Measurements from ENCODE around the gene UST.
"Not testable (repeated sequence)": the region's sequence is repeated elsewhere in the genome, so short reads cannot be mapped to it uniquely, and the experiment has no call there.

Gene UST

DNA sequence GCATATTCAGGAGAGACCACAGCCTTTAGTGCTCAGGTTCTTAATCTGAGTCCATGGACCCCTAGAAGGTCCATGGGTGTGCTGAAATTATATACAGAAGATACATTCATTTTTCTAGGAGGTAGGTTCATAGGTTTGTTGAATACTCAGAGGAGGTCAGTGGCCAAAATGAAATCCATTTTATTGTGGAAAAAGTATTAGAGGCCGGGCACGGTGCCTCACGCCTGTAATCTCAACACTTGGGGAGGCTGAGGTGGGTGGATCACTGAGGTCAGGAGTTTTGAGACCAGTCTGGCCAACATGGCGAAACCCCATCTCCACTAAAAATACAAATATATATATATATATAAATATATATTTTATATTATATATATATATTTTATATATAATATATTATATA lies 9.0 kb upstream of the UST start:
- no peak for DNase-seq

DNA sequence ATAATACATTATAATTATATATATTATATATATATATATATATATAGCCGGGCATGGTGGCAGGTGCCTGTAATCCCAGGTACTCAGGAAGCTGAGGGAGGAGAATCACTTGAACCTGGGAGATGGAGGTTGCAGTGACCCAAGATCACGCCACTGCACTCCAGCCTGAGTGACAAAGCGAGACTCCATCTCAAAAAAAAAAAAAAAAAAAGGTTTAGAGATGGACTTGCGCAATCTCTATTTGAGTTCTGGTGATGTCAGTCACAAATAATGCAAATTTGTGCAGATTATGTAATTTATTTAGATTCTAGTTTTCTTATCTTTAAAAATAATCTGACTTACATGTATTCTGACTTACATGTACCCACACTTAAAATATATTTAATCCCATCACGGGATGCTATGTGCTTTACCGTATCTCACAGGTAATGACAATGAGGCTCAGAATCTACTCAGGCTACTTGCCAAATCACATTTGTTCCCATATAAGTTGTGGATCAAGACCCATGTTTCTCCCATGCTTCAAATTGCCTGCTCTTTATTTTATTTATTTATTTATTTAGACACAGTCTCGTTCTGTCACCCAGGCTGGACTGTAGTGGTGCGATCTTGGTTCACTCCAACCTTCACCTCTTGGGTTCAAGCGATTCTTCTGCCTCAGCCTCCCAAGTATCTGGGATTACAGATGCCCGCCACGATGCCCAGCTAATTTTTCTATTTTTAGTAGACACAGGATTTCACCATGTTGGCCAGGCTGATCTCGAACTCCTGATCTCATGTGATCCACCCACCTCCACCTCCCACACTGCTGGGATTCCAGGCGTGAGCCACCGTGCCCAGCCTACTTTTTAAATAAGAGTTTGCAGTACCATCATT lies 7.6 kb upstream of the UST start:
- no peak for DNase-seq

DNA sequence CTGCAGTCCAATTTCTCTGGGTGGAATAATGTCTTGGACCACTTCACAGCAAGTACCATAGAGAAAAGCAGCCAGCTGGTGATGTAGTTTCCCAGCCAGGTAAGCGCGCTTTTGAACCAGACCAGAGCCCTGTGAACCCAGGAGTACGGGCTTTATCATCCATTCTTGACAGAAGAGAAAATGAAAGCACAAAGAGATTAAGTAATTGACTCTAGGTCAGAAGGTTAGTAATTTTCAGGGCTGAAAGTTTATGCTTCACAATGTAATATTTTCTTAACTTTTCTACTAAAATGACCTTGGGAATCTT lies 7.1 kb upstream of the UST start:
- no peak for DNase-seq

DNA sequence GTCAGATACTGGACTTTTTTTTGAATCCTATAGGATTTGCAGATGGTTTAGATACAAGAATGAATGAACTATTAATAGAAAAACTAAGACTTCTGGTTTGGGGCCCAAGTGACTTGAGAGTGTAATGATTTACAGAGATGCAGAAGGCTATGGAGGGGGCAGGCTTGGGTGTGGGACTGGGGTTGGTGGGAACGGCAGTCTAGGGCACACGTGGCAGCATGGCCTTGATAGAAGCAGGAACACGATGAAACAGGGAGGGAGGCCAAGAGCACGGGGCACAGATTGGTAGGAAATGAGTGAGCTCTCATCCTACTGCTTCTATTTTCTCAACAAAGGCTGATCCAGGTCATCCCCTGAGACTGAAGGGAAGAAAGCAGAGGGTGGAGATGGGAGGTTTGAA lies 3.4 kb upstream of the UST start:
- no peak for DNase-seq

DNA sequence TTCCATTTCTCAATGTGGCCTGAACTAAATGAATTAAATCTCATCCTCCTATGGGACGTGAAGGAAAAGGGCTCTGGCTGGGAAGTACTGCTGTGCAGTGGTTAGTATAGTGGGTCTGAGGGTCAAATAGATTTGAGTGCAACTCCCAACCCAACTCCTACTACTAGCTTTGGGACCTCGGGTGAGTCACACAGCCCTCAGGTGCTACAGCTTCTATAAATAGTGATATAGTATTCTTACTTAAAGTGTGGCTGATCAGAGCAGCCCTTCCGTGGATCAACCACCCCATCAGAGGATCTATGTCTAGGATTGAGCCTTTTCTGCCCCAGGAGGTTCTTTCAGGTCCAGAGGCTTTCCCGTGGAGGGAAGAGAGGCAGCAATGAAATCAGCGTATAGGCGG lies 904 bp upstream of the UST start:
- DNase-seq: no peak

DNA sequence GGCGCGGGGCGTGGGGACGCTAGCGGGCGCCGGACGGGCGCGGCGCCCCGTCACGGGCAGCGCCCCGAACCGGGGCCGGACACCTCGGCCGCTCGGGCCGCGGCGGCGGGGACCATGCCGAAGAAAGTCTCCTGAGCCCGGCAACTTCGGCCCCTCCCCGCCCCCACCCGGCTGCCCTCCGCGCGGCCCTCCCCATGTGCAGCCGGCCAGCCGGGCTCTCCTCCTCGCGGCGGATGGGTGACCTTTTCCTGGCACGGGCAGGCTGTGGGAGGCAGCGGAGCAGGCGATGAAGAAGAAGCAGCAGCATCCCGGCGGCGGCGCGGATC lies 278 bp downstream of the UST start:
- DNase-seq: no peak

DNA sequence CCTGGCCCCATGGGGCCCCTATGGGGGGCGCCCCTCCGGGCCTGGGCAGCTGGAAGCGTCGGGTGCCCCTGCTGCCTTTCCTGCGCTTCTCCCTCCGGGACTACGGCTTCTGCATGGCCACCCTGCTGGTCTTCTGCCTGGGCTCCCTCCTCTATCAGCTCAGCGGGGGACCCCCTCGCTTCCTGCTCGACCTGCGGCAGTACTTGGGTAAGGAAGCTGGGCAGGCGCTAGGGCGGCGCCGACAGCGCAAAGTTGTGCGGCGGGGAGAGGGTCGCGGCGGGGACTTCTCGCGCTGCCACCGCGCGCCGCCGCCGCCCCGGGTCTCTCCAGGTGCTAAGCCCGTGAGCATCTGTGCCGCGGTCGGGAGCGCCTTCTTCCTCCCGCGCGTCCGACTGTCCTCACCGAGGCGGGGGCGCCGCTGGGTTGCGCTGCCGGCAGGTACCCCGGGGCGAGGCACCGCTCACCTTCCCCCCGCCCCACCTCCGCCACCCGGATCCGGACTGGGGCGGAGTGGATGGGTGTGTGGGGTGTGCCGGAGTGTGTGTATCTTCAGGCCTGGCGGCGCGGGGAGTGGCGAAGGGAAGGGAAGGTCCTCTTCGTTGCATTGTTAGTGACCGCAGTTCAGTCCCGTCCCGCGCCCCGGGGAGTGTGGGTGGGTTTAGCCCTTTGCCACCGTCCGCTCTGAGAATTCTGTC lies 788 bp downstream of the UST start:
- DNase-seq: peak; percentile 72

DNA sequence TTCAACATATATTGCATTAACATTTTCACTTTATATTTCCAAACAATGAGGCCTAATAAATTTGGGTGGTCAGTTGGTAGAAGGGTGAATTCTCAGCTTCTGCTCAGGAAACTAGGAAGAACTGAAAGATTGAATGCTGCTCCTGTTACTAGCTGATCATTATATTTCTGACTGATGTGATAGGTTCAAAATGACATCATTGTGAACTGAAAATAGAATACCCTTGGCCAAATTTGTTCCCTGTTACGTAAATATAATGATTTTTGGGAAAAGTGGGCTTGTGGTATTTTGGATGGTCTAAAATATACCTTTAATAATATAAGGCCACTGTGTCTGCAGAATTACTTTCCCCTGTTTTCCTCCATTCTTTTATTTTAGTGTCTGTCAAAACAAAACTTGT lies 2.8 kb downstream of the UST start:
- DNase-seq: no peak

DNA sequence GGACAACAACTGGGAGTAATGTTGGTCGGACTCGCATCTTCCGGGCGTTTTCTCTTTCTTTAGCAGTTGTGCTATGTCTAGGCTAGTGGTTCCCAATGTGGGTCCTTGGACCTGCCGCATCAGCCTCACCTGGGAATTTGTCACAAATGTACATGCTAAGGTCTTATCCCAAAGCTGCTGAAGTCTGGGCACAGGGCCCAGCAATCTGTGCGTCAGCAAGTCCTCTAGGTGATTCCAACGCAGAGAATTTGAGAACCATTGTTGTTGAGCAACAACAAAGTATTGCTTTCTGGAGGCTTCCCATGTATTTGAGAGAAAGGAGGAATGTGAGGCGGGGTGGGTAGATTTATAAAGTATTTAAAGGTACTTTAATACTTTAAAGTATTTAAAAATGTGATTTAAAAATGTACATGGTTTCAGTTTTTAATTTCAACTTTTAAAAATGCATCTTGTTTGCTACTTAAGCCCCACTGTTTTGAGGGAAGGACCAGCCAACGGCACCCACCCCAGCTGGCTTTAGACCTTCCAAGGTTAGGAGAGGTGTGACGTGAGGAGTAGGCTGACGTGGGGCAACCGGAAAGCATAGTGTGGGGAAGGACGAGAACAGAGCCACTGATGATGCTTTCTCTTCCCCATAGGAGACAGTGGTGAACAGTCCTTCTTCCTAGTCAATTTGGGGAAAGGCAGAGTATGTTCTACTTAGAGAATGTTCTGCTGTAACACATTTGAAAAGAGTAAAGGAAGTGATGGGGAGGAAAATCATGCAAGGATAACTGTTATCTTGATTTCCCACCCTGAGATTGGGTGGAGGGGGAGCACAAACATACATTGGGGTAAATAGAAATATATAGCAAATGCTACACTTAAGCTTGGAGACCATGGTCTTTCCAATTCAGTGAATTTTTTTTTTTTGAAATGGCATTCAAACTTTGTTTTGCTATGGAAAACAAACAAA lies 4.3 kb downstream of the UST start:
- no peak for DNase-seq

DNA sequence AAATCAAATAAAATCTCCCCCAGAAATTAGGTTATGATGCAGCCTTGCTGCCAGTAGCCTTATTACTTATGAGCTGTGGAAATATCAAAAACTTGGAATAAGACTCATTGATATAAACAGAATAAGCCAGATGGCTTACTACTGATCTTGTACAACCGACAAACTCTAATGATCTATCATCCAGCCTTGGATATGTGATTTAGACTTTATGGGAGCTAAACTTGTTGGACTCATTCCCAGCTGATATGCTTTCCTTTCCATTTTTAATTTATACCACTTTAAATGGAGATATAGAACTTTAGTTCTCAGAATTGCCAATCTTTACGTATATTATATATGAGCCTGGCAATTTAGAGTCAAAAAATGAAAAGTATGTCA lies 5.0 kb downstream of the UST start:
- DNase-seq: no peak

DNA sequence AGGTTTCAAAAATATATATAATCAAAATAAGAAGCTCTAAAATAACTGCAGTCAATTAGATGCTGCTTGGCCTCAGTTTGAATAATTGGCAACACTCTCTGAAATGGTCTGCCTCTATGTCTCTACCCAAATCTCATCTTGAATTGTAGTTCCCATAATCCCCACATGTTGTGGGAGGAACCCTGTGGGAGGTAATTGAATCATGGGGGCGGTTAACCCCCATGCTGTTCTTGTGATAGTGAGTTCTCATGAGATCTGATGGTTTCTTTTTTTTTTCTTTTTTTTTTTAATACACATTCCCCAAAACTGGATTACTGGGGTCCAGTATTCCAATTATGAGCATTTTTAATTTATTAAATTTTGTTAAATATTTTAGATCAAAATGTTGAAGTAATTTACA lies 8.5 kb downstream of the UST start:
- DNase-seq: not testable (repeated sequence)

DNA sequence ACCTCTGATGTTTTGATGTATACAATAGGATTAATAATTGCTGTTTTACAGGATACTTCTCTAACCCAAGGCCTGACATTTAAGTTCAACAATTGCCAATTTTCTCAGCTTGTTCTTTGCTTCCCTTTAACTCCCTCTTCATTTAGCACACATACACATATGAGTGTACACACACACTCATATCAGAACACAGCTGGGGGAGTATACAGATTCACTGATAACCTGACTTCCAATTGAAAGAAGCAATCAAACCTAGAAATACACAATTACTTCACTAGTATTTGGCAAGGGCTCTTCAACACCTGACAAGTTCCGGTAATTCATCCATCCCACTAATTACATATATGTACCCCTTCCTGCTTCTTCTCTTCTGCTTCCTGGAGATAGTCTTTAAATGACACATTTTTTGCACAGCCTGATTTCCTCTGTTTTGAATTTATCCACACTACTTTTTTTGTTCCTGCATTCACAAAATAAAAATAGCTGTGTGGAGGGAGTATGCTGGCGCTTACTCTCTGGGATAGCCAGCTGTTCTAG lies 11.2 kb downstream of the UST start:
- DNase-seq: no peak

DNA sequence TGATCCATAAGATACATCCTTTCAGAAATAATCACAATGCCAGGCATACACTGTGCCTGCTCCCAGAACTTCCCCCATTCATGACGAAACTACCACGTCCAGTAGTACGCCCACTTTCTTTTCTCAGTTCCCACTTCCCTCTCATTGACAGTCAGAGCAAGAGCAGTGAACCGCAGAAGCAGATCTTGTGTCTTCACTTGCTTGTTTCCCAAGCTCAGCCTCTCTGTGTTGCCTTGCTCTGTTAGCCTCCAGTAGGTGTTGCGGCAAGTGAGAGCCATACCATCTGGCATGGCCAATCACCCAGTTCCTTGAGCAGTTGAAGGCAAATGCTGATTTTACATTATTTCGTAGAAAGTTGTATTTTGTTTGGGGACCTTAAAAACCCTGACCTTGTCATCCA lies 11.7 kb downstream of the UST start:
- peak; percentile 62 for DNase-seq

DNA sequence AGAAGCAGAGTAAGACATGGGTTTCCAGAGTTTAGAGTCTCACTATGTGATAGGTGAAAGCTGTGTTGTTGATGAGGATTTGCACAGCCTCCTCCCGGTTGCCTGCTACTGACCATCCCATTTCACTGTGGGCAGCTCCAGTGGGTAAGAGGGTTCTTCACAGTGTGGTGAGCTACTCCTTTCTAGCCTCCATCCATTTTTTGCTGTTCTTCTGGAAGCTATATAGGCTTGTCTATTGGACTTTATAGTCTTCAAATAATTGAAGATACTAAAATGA lies 13.4 kb downstream of the UST start:
- peak; percentile 27 for DNase-seq

DNA sequence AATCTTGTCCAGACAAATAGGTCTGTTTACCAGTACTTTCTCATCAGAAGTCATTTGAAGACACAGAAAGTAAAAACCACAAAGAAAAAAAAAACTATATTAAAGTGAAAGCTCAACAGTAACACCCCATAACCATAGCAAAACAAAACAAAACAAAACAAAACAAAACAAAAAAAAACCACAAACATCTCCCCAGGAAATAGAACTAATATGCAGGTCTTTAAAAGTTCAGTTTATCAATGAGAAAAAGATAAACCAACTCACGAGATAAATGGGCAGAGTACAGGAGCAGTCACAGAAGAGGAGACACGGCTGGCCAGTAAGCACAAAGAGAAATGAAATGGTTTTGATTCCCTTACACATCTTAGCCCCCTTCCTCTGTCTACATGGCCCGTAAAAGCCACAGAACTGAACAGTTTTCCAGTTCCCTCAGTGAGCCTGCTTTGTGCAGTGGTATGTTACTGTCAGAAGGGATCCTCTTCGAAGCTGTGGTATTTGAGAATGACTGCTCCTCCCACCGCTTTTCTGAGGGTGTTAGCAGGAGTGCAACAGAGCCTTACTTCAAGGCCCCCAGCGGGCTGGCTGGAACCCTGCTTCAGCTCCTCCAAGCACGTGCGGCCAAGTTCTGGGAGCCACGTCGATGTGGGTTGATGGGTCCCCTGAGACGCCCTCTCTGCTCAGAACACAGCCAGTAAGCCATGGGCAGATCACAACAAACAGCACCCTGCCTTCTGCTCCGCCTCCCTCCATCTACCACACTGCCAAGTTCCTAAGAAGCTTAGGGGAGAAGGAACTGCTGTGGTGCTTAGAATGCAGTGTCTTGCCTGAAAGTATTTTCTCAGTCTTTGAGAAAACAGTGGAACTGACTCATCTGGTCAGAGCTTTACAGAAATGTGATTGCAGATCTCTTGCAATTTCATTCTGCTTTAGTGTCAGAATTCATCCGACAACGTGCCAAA lies 14.0 kb downstream of the UST start:
- DNase-seq: peak; percentile 66

DNA sequence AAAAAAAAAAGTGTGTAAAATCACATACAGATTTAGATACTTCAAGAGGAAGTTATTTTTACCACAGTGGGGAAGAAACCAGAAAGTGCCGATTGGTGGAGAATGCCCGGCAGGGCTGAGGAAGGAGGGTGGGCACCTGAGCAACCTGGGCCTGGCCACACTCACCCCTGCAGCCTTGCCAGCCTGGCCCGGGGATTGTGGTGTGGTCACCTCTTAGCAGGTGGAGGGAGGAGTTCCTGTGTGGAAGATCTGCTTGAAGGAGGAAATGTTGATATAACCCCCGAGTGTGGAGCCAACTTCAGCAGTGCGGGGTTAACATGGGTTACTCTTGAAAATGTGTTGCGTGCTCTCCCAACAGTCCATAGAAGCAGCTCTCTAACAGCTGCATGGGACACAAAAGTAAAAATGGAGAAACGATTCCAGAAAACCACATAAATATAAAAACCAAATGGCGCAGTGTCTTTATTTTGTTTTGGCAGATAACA lies 14.7 kb downstream of the UST start:
- peak; percentile 78 for DNase-seq

DNA sequence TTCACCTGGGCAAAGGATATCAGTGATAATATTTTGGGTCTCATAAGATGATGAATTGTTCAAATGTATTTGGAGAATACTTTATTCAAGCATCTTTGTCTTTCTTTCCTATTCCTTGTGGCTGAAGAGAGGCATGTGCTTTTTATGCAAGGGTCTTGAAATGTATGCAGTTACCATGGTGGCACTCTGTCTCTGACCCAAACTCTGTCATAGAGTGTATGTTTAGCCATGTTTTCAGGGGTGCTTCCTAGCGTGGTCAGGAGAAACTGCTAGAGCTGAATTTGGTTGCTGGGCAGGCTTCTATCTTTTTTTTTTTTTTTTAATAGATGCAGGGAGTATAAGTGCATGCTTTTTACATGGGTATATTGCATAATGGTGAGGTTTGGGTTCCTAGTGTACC lies 15.4 kb downstream of the UST start:
- no peak for DNase-seq

DNA sequence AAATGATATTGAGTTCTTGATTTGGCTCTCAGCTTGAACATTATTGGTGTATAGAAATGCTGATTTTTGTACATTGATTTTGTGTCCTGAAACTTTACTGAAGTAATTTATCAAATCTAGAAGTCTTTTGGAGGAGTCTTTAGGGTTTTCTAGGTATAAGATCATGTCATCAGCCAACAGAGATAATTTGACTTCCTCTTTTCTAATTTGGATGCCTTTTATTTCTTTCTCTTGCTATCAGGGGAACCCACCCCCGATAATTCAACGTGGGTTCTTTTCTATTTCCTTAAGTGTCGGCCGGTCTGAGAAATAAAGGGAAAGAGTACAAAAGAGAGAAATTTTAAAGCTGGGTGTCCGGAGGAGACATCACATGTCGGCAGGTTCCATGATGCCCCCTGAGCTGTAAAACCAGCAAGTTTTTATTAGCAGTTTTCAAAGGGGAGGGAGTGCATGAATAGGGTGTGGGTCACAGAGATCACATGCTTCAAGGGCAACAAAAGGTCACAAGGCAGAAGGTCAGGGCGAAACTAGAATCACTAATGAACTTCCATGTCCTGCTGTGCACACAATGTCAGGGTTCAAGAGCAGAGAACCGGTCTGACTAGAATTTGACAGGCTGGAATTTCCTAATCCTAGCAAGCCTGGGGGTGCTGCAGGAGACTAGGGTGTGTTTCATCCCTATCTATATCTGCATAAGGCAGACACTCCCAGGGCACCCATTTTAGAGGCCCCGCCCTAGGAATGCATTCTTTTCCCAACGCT lies 17.6 kb downstream of the UST start:
- not testable (repeated sequence) for DNase-seq

DNA sequence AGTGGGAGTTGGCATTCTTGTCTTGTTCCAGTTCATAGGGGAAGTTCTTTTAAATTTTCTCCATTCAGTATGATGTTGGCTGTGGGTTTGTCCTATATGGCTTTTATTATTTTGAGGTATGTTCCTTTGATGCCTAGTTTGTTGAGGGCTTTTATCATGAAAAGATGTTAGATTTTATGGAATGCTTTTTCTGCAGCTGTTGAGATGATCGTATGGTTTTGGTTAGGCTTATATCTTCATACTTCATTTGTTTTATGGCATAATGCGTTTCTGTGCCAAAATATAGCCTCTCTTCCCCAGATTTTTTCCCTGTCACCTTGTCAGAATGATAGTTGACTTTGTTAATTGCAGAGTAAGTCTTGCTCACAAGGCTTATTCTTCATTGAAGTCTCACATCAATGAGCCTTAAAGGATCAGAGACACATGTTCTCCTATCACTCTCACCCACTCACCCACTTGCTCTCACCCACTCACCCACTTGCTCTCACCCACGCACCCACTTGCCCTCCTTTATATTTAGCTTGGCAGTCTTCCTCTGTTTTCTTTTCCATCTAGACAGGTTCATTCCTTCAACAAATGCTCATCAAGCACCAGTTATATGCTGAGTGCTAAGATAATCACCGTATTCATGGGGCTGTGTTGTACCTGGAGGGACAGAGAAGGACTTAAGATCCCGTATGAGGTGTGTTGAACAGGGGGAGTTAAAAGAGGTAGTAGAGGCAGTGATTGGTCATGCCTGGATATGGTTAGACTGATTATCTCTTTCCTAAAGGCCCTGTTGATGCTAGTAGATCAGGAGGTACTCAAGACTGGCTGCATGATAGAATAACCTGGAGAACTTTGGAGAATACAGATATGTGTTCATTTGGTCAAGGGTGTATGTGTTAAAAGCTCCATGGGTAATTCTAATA lies 19.3 kb downstream of the UST start:
- no peak for DNase-seq

DNA sequence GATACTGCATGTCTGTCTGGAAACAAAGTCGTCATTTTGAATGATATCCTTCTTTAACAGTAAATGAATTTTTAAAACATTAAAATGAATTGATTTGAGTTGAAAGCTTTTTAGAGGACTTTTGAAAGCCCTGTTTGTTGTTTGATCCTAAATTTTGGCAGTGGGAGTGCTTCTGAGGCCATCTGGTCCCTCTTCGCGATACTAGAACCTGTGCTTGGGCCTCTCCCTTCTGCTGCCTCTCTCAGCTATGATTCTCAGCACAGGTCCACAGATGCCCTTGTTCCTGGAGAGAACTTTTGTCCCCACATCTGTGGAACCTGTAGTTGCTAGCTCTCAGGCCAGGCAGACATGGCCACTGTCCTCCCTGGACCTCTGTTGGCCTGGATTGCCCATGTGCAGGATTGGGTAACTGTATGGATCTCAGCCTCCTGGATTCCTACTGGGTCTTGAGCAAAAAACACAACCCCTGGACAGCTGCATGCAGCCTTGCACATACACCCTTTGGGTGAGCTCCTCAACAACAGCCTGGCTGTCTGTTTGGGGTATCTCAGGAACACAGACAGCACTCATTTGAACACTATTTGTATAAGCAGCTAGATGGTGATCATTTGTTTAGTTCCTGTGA lies 21.9 kb downstream of the UST start:
- no peak for DNase-seq
